HG02973 (cell line): ENCODE results near the gene PSORS1C2.

Experiments used
- ATAC-seq: cut with Tn5 transposase; IDR thresholded peaks from one replicate; pipeline ENCODE4 v1.9.1; 2021; ENCODE audit warnings: moderate library complexity; ENCODE audit not compliant: unreplicated experiment

PSORS1C2 gene

DNA sequence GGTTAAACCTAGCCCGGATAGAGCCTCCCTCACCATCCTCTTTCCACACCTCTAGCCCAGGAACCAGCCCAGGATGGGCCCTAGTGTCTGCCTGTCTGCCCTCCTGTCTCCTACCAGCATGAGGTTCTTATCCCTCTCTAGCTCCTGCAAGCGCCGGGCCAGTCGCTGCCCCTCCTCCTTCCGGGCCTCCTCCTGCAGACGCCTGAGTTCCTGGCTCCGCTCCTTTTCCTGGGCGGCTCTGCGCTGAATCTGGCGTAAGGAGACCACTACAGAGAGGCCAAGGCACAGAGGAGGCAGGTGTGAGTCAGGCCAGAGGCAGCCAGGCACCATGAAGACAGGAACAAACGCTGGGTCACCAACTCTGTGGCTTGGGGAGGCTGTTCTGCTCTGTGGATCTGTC, 4.3 kb upstream of the PSORS1C2 start:
- no peak for ATAC-seq

DNA sequence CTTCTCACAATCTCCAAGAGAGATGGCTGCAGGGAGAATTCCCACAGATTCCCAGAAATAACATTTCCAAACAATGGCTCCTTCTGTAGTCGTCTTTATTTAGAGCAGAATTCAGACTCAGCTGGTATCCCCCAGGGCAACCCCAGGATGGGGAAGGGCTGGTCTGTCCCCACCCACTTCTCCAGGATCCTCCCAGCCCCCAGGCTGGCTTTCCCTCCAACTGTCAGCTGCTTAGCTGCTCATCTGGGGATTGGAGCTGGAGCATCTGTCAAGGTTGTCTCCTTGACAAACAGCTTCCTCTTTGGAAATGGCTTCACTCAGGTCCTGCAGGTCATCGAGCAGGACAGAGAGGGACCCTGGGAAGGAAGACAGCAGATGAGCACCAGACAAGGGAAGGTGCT, 3.5 kb upstream of the PSORS1C2 start:
- no peak for ATAC-seq

DNA sequence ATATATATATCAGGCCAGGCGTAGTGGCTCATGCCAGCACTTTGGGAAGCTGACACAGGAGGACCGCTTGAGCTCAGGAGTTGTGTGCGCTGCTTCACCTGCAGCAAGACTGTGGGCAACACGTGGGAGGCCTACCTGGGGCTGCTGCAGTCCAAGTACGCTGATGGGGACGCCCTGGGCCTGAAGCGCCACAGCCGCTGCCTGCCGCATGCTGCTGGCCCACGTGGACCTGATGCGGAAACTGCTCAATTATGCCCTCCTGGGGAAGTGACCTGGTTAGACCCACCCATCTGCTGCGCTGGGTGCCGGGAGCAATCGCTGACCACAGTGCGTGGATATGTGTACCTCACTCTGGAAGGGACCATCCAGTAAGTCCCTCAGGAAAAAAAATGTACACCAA, 1.8 kb upstream of the PSORS1C2 start:
- no peak for ATAC-seq

DNA sequence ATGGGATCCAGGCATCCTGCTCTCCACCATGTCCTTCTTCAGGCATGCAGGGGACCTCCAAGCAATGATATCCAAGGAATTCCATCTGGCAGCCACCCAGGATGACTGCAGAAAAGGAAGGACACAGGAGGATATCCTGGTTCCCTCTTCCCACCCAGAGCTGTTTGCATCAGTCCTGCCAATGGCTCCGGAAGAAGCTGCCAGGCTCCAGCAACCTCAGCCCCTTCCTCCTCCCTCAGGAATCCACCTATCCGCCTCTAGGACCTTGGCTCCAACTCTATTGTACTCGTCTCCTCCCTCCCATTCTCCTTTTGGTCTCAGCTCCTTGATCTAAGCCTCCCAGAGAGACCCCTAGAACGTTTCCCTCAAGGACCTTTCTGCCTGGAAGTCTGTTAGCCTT, 733 bp upstream of the PSORS1C2 start:
- ATAC-seq = no peak

DNA sequence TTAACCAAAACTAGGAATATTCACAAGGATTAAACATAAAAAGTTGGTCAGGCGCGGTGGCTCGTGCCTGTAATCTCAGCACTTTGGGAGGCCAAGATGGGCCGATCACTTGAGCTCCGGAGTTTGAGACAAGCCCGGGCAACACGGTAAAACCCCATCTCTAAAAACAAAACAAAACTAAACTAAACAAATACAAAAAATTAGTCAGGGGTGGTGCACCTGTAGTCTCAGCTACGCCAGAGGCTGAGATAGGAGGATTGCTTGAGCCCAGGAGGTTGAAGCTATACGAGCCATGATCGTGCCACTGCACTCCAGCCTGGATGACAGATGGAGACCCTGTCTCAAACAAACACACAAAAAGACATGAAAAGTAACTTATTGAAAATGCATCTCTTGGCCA, 3.2 kb downstream of the PSORS1C2 start:
- no peak for ATAC-seq

DNA sequence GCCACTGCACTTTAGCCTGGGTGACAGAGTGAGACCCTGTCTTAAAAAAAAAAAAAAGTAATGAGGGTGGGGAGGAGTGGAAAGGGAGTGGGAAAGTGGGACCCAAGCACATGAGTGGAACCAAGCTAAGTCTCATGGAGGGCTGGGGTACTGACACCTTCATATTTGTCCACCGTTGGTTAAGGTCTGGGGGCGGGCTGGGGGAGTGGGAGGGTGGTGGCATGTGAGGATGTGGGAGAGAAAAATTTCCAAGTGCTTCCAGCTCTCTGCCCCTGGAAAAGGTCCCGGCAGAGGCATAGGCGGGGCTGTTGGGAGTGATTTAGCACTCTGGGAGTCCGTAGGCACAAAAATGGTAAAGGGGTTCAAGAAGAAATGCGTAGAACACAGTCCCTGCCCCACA, 6.1 kb downstream of the PSORS1C2 start:
- no peak for ATAC-seq

DNA sequence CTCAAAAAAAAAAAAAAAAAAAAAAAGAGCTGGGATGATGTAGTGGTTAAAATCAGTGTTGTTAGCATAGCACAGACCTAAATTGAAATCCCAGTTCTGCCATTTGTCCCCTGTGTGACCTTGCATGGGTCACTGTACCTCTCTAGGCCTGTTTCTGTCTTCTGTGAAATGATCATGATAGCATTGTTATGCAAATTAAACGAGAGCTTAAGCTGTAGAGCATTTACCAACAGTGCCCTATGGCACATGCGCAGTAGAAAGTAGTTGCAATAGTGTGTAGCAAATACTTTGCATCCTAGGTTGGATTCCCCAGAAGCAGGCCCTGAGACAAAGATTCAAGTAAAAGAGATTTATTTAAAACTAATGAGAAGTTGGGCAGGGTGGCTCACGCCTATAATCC, 7.3 kb downstream of the PSORS1C2 start:
- no peak for ATAC-seq

DNA sequence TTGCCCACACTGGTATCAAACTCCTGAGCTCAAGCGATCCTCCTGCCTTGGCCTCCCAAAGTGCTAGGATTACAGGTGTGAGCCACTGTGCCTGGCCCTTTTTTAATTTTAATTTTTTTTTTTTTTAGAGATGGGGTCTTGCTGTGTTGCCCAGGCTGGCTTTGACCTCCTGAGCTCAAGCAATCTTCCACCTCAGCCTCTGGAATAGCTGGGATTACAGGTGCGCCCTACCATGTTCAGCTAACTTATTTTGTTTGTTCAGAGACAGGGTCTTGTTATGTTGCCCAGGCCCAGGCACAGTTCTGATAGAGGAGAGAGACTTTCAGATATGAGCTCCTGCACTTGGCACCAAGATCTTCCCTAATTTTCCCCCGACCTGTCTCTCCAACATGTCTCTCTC, 8.1 kb downstream of the PSORS1C2 start:
- ATAC-seq = no peak

DNA sequence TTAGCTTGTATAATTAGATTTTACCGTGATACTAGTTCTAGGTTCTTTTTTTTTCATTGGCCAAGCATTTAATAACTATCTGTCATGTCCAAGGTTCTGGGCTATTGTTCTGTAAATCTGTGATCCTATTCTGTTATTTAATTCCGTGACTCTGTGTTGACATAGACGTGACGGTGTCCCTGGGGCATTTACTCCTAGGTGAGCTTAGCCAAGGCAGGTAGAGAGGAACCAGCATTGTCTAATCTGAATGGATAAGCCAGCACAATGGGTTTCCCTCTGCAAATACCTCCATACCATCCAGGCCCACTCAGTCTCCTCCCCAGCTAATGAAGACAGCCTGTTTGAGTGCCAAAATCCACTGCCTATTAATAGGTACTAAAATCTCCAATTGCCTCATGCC, 9.7 kb downstream of the PSORS1C2 start:
- no peak for ATAC-seq

DNA sequence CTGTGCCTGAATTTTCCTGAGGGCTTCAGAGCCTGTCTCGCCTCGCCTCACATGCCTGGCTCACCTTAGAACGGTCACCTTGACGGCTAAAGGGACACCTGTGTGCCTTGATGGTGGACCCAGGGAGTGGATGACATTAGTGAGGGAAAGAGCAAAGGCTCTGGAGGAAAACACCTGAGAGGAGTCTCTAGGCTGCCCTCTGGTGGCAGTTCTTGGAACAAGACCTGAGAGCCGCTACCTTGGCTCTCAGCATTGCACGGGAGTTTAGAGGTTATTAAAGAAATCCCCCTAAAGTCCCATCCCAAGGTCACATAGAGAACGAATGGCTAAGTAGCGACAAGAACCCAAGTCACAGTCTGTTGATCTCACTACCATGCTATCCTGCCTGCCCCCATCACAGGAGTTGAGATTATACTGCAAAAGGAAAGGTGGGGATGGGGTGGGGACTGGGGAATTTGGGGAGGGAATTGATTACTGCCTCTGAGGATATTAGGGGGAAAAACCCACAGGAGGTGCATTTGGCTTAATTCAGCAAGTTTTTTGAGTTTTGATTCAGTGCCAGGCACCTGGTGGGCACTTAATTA, 10.7 kb downstream of the PSORS1C2 start:
- no peak for ATAC-seq

DNA sequence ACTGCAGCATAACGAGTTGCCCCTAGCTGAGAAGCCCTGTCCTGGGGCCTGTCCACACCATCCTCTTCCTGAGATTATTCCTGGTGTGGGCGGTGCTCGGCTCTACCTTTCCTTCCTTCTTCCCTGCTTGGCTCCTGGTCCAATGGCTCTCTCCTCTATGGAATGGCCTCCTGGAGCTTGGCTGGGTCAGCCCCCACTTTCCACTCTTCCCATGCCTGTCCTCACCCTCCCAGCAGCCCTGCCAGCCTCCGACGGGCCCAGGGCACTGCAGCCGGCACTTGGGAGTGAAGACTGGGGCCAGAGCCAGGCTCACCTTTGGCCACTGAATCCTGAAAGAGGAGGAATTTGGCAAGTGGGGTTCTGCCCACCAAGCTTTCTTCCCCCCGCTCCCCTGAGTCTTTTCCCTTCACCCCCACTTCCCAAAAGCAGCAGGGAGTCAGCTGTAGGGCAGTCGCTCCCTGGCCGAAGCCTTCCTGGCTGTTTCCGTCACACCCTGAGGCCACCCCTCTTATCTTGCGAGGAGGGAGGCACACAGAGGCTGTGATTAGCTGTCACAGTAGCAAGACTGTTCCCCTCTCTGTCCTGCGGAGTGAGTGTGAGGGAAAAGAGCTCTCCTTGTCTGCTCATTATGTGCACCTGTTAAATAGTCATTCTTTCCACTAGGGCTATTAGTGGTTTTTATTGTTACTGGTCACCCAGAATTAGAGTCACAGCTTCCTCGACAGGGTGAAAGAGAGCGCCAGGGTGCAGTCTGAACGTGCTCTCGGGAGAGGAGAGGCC, 12.3 kb downstream of the PSORS1C2 start:
- no peak for ATAC-seq

DNA sequence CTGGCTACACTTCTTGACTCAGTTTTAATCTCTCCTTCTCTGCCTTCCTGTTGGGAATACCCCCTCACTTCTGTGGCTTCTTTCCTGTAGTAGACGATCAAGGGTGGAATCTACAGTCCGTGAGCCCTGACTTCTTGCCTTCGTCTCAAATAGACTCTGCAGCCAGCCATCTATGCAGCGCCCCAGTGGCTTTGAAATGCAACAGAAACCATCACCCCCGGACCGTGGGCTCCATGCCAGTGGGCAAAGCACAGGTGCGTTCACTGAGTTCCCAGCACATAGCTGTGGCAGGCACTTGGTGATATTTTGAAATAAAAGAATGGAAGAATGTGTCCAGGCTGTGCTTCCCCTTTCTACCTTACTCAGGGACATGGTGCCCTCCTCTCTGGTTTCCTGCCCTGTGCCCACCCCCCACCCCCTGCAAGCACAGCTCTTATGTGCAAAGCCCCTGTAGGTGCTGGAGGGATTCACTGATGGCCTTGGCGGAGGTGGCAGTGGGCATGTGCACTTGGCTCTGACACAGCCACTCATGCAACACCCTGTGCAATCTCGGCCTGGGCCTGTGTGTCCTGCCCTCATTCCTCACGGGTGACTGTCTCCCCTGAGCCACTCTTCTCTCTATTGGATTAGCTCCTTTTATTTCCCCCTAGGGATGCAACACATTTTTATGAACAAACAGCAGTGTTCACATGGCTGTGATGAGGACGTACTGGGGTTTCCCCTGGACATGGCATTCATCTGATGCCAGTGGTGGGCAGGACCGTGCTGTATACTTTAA, 13.1 kb downstream of the PSORS1C2 start:
- ATAC-seq = no peak

DNA sequence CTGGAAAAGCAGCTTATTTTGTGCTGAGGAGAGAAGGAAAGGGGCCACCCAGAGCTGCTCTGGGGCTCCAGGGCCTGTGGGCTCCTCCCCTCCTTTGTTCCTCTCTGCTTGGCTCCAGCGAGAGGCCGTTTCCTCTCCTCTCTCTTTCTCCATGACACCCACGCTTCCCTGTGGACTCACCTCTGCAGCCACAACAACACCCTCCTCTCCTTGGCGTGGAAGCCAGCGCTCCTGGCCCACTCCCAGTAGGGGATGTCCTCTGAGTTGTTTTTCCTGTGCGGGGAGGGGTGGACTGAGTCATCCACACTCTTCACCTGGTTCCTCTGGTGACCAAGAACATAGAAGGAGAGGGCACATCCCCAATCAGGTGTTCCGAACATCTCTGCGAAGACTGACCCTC, 13.7 kb downstream of the PSORS1C2 start:
- no peak for ATAC-seq

DNA sequence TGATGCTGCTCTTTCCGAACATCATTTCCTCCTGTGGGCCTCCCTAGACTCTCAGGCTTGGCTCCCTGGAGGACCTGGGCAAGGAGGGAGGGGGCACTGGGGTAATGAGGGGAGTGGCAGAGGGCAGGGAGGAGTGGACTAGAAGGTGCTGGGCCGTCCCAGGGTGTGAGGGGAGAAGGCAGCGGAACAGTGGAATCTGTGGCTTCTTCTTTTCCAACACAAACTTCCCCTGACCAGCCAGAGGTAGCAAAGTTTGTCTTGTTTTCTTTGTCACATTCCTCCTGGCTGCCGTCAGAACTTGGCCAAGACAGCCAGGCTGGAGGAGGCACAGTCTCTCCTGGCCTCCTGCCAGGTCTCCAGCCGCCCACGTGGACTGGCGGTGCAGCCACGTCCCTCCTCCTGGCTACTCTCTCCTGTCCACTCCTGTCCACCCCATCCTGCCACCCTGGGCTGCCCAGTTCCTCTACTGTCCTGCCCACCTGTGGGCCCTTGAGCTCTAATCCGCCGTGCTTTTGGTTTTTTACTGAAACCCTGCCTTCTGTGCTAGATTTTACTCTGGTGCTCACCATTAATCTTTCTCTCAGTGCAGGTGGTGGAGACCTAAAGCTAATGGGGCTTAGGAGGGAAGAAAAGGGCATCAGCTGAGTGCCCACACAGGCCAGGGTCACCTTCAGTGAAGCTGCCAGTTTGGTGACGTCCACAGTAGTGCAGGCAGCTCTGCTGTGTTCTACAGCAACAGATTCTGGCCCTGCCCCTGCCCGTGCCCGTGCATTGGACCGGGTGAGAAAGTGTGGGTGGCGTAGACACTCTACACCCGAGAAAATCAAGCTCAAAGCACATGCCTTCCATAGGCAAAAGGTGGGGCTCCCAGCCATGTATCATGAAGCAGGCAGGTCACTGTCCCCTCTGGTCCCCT, 15.8 kb downstream of the PSORS1C2 start:
- no peak for ATAC-seq

DNA sequence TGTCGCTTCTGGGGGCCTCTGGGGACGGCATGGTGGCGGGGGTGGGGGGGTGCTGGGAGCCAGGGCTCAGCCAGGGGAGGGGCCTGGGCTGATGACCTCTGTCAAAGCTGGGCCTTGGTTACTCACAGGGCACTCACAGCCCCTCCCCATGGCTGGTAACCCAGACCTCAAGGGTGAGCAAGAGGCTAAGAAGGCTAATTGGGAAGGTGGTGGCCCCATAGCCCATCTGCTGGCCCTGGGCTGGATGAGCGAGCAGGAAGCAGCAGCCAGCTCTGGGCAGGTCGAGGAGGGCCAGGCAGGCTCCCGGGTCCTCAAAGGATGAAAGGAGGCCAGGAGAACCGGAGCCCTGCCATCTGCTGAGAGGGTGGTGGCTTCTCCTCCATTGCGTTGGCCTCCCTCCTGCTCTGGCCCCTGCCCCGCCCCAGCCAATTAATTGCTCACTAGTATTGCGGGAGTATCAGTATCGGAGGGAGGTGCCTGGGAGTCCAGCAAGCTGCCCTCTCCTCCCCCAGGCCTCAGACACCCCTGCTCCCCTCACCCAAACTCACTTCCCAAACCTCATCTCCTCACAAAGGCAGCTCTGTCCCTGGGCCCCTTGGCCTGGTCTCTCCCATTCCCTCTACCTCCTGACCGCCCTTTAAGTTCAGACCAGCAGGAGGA, 17.6 kb downstream of the PSORS1C2 start:
- ATAC-seq = no peak

DNA sequence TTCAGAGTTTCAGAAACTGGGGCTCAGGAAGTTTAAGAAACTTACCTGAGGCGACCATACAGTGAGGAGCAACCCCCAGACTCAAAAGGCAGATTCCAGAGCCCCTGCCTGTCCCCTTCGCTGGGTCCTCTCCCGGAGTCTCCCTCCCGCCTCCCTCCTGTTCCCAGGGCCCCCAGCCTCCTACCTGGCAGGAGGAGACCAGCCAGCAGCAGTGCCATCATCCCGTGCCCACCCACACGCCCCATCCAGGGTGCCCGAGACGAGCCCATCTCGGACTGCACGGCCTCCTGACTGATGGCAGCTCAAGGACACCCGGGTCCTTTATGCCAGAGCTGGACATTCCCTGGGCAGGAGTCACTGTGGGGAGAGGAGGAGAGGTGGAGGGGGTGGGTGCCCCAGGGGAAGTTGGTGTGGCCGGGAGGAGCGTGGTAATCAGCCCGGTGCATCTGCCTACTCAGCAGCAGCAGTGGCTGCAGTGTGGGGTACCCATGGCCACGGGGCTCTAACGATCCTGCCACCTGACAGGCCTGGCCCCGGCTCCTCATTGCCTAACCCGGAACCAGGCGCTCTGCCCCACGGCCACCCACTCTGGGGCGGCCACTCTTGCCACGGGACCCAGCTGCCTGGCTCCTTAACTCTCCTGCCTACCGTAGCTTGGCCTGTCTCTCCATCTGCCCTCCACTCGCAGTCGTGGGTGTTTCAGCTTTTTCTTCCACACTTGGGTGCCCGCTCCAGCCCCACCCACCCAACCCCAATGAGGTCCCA, 18.5 kb downstream of the PSORS1C2 start, which contains the start of gene CDSN:
Gene CDSN (minus strand): TSS at position 296 of the 765 bp plus-strand sequence. CDS start 27 bp downstream, at position 269.
- ATAC-seq = no peak

DNA sequence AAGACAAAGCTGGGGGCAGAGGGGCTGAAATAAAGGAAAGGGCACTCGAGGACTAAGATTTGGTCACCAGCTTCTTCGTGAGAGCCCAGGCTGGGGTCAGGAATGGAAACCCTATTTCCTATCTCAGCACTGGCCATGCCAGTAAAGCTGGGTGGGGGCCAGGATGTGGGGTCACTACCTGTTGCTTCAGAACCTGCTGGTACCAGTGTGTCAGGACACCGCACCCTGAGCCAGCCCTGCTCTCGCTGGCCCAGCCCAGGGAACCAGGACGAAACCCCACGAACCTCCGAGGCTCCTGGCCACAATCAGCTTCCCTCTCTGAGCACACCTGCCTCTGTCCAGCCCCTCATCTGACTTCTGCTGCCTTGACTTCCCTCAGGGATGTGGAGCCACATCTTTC, 20.7 kb downstream of the PSORS1C2 start:
- no peak for ATAC-seq

DNA sequence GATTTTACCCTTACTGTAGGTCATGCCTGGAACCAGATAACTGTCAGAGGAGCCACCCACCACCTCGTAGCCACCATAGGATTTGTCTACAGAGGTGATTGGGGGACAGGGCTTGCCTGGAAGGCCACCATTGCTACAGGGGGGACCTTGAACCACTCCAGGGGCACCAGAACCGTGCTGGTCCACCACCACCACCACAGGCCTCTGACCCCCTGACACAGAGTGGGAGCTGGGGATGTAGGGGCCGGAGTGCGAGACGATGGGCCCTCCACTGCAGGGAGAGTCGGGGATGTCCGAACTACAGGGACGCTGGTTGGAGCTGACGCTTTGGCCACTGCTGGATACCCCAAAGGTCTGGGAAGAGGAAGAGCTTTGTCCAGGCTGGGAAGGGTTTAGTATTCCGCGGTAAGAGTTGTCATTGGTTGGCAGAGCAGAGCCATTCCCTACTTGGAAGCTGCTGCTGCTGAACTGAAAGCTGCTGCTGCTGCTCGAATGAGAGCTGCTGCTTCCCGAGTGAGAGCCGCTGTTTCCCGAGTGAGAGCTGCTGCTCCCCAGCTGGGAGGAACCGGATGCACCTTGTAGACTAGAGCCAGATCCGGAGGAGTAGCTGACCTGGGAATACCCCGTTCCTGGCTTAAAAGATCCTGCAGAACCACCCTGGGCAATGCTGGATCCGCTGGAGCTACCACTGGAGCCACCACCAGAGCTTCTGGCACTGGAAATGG, 22.0 kb downstream of the PSORS1C2 start:
- no peak for ATAC-seq

DNA sequence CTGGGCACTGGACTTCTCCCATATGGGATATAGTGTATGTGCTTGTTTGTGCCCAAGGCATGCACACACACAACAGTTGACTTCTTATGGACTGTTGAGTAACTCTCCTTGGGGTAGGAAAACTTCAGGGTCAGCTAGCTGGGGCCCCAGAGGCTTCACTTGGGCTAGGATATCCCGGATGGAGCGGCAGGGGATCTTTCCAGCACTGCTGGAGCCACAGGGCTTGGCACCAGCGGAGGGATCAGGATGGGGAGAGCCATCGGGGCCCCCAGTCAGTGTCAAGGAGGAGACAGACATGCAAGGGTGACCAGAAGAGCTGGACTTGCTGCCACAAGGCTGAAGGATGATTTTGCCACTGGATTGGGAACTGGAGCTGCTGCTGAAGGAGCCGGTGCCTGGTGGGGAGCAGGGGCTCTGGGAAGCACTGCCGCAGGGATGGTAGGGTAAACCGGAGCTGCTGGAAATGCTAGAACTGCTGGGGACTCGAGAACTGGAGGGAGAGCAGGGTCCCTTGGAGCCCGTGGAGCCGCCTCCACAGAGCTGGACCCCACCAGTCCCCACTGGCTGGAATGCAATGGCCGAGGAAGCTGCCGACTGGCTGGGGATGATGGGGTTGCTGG, 22.8 kb downstream of the PSORS1C2 start:
- no peak for ATAC-seq
